GM19025 (cell line): Measurements from ENCODE around the gene ZNF862.
A peak's percentile ranks its signal among the peaks of the same experiment; 100 is the strongest.

Experiments
- ATAC-seq: cut with Tn5 transposase; IDR thresholded peaks from one replicate; pipeline ENCODE4 v1.9.1; 2021; ENCODE audit warnings: mild to moderate bottlenecking, low read depth, moderate library complexity; ENCODE audit not compliant: unreplicated experiment

ZNF862 gene

DNA sequence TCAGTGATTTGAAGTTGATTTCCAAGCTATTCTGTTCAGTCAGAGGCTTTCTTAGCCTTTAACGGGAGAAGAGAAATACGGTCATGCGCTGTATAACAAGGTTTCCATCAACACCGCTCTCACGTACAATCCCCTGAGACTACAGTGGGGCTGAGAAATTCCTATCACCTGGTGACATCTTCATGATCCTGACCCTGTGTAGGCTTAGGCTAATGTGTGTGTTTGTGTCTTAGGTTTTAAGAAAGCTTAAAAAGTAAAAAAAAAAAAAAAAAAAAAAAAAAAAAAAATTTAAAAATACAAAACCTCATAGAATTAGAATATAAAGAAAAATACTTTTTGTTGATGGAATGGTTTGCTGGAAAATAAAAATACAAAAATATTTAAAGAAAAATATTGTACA is 1.8 kb downstream of the ZNF862 start:
- ATAC-seq = no peak

DNA sequence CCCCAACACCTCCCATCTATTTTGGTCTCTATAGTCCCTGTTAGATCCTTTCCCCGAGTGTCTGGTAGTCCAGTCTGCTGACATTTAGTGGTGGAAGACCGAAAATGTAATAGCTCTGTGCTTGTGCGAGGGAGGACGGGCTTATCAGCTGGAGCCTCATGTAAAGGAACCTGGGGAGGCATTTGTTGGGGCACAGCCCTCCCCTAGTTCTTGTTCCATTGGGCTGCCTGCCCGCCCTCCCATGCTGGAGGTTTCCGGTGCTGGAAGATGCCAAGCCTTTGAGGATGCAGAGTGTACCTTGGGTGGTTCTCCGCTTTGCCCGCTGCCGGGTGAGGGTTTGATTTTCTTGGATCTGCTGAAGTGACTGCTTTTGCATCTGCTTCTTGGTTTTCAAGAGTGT is 5.4 kb downstream of the ZNF862 start:
- ATAC-seq = no peak

DNA sequence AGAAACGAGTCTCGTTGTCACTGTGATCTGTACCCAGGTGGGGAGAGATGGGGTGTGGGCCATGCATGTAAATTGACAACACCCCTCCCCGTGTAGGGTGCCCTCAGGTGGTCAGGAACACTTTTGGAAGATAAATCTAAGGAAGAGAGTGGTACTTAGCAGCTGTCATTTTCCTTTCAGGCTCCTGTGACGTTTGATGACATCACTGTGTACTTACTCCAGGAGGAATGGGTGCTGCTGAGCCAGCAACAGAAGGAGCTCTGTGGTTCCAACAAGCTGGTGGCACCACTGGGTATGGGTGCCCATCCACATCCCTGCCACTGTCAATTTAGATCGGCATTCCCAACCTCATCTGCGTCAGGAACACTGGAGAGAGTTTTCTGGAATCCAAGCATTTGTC is 6.3 kb downstream of the ZNF862 start:
- no peak for ATAC-seq

DNA sequence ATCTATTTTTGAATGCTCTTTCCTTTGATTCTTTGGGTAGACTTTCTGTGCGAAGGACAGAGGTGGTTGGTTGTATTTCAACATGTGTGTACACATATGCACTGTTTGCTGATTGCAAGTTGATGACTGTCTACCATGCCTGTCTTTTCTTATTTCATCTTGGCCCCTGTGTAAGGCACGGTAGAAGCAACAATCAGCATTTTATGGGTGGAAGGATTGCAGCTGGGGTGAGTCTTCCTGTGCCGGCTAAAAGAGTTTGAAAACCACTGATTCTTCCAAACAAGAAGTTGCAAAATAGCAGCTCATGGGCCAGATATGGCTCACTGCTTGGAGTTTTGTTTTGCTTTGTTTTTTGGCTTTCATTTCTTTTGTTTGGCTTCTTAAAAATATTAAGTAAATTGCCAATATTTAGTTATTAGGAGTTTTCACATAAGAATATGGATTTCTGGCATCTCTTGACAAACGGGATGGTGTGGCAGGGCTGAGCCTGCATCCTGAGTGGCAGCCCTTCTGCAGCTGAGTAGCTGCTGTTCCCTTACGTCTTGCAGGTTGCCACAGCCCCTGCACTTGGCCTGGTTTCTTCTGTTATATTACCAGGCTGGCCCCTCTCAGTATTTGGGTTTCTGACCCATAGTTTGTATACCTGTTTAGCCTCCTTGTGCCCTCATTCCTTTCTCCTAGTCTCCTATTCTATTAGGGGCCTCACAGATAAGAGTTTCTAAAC is 7.2 kb downstream of the ZNF862 start:
- ATAC-seq = no peak

DNA sequence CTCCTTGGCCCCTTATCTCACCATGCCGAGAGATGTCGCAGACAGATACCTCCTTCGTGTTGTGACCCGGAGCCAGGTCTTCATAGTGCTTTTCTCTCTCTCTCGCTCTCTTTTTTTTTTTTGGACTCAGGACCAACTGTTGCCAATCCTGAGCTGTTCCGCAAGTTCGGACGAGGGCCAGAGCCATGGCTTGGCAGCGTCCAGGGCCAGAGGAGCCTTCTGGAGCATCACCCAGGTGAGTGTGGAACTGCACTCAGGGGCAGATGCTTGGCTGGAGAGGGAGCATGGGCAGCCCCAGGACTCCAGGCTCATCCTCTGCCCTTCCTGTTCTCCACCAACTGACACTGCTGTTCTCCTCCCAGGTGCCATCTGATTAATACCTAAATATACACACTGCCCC is 7.8 kb downstream of the ZNF862 start:
- no peak for ATAC-seq

DNA sequence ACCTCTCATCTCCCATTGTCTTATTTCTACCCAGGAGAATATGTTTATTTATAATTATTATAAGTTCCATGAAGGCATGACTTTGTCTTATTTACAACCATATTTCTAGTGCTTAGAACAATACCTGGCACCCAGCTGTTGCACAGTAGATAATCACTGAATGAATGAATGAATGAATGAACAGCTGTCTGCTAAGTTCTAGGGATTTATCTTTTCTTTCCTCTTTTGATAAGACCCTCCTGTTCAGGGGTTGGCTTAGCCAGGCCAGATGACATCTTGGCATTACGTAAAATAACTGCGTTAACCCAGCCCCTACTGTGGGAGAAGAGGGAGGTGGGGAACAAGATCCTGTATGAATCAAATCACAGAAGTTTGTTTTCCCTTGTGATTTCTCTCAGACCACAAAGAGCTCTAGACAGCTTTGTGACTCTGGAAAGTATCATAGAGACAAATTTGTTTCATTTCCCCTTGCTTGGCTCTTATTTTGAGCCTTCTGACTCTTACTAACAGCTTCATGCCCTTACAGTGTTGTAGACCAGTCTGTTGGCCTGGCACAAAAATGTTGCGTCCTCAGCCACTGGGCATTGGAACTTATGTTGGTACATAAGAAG is 8.4 kb downstream of the ZNF862 start:
- peak; percentile 68 for ATAC-seq

DNA sequence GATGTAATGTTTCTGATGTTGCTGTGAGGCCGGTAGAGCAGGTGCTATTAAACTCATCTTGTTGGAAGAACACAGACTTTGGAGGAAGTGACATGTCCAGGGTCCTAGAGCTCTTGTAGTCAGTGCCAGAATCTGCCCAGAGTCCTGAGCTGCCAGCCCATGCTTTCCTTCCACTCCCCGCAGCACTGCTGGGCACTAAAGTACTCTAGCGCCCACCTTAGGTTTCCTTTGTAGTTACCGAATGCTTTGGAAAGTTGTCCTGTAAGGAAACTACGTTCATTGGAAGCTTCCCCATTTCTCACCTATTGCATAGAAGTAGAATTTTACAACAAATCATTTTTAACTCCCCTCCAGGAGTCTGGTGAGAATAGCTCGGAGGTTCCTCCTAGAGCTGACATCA is 11.0 kb downstream of the ZNF862 start:
- ATAC-seq = no peak

DNA sequence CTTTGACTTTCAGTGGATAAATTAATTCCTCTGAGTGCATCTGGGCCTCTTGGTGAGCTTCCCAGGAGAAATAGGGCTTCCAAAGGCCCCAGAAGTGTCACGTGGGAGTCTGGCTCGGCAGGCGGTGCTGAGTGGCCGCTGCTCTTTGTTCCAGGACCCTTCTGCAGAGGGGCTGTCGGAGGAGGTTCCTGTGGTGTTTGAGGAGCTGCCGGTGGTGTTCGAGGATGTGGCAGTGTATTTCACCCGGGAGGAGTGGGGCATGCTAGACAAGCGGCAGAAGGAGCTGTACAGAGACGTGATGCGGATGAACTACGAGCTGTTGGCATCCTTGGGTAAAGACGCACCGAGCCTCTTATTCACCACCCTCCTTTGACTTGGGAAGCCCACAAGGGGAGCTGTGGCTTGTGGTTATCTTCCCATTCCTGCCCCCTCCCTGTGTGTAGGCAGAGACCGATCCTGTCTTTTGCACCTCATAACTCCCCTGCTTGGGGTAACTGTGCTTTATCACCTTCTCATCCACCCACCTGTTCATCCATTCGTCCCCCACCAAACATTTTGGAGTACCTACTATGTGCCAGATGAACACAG is 11.9 kb downstream of the ZNF862 start:
- ATAC-seq = no peak

DNA sequence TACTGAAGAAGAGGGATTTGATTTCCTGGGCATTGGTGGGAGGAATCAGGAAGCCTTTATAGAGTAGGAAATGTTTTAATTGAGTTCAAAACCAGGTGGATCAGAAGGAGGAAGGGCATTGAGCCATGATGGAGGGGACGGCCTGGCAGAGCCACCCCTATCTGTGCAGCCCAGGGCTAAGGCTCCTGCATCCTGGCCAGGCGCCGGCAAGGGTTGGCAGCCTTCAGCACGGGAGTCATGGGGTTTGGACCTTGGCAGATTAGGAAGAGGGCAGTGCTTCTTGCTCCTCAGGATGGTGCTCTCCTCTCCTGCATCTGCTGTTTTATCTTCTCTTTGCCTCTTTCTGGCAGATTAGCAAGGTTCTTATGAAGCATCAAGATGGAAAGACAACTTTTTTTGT is 12.5 kb downstream of the ZNF862 start:
- ATAC-seq = no peak

DNA sequence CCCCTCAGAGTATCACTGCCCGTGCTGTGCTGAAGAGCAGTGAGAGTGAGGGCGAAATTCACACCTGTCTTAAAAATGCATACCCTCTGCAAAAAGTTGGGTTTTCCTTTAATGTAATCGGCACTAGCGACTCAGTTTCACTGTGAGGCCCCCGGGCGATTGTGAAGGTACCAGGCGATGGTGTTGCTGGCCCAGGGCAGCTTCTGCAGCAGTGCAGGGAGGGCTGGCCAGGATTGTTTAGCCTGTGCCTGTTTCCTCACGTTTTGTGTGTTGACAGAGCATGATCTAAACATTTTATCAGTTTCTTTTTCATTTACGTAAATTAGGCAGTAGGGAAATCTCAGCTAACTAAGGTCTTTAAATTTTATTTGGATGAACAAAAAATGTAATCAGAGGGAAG is 13.3 kb downstream of the ZNF862 start:
- ATAC-seq = no peak

DNA sequence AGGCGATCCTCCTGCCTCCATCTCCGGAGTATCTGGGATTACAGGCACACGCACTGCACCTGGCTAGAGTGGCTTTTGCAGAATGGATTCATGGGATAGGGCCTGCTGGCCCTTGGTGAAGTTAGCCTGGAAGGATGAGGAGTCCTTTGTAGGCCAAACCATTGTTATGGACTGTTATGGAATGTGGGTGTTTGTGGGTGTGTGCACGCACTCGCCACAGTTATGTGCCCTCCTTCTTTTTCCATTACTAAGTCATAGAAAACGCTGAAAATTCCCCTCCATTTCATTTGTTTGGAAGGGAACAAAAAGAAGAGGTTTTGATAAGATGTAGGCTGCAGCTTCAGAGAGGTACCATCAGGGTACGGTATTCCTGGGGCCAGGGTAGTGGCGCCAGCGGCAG is 15.0 kb downstream of the ZNF862 start:
- no peak for ATAC-seq

DNA sequence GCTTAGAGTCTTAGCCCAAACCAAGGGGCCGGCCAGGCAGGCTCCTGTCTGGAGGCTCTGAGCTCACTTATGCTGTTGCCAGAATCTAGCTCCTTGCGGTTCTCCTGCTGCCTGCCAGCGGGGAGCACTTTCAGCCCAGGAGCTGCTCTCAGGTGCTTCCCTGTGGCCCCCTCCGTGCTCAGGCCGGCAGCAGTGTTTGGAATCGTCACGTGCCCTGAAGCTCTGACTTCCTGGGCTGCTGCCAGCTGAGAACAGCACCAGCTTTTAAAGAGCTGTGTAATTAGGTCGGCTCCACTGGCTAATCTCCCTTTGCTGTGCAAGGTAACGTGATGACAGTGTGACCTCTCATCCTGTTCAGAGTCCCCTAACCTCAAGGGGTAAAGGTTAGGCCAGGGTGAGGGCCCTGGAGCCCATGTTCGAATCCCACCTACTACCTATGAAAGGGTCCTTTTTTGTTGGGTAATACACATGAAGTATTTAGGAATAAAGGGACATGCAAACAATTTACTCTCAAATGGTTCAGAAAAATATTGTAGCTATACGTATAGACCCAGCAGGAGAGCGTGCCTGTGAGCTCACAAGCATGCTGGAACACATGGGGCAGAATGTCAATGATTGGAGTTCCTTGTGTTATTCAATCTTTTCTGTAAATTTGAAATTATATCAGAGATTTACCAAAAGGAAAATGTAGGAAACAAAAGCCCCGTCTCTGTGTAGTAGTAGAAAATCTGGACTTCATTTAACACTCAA is 16.6 kb downstream of the ZNF862 start:
- ATAC-seq = no peak

DNA sequence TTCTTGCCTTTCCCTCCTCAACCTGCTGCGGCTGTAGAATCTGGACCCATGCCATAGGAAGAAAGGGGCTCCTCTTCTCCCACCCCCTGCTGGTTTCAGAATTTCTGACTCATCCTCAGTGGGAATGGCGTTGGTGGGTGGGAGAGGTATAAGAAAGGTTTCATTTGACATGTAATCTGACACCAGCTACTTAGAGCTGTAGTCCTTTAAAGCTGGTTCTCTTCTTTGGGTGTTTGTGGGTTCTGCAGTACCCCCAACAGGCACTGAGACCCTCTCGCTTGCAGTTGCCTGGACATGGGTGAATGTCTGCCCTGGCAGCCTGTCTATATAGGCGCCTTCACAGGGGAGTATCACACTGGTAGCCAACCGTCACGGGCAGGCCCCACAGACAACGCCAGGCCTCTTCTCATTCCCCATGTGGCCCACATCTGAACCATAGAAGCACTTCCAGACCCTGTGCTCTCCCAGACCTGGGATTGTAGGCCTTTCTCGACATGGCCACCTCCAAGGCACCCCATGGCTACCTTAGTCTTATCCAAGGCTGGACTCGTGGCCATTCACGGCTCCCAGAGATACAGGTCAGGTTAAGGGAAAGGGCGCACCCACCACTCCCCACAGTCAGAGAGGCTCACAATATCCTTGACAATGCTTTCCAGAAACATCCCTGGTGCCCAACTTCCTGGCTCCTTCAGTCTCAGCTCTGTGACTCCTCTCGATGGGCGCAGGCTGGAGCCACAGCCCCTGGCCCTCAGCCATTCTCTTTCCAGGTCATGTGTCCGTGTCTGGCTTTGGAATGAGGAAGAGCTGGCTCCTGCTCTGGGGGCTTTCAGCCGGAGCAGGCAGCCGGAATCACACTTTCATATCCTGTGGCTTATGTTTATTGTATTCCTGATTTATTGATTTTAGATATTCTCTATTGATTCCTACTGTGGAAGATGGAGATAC is 17.5 kb downstream of the ZNF862 start:
- ATAC-seq = no peak

DNA sequence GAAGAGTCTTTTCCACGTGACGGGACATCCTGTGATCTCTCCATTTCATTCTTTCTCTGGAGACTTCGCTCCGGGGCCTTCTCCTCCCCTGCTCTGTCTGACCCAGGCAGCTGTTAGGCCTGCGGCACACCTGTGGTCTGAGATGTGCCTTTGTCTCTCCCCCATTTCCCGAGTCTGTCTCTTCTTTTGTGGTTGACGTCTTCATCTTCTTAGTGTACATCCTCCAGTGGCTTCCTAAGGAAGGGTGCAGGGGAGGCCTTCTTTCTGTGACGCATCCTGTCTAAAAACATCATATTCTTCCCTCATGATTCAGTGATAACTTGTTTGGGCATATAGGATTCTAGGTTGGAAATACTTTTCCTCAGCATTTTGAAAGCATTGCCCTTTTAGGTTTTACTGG is 18.4 kb downstream of the ZNF862 start:
- no peak for ATAC-seq

DNA sequence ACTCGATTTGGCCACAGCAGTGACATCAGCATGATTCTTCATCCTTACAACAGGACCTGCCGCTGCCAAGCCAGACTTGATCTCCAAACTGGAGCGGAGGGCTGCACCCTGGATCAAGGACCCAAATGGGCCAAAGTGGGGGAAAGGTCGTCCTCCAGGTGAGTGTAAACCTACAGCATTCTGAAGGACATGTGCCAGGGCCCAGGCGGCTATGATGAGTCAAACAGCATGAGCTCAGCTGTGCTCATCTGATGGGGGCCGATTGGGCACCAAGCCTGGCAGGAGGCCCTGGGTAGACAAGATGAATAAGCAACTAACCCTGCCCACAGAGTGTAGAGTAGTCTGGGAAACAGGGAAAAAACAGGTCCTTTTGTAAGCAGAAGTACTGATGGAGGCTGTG is 21.2 kb downstream of the ZNF862 start:
- ATAC-seq = no peak

DNA sequence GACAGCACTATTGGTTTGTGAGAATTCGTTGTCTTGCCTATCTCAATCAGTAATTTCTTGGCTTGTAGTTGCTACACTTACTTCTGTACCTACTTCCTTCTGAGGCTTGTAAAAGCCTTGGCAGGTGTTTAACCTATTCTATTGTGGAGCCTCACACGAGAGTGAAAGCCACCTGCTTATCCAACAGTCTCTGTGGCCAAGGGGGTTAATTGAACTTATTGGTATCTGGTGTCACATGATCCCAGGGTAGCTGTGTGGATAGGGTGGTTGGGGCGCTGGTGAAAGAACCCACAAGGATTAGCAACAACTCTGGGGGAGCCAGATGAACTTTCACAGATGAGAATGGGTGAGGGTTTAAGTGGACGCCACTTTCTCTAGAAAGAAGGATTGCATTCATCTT is 21.7 kb downstream of the ZNF862 start:
- ATAC-seq = no peak

DNA sequence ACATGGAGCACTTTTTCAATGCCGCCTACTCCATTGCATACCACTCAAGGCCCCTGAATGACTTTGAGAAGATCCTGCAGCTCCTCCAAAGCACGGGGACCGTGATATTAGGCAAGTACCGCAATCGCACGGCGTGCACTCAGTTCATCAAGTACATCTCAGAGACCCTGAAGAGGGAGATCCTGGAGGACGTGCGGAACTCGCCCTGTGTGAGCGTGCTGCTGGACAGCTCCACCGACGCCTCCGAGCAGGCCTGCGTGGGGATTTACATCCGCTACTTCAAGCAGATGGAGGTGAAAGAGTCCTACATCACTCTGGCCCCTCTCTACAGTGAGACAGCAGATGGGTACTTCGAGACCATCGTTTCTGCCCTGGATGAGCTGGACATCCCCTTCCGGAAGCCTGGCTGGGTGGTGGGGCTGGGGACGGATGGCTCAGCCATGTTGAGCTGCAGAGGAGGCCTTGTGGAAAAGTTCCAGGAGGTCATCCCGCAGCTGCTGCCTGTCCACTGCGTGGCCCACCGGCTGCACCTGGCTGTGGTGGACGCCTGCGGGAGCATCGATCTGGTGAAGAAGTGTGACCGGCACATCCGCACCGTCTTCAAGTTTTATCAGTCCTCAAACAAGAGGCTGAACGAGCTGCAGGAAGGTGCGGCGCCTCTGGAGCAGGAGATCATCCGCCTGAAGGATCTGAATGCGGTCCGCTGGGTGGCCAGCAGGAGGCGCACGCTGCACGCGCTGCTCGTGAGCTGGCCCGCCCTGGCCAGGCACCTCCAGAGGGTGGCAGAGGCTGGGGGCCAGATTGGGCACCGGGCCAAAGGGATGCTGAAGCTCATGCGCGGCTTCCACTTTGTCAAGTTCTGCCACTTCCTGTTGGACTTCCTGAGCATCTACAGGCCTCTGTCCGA is 22.9 kb downstream of the ZNF862 start:
- ATAC-seq = no peak

DNA sequence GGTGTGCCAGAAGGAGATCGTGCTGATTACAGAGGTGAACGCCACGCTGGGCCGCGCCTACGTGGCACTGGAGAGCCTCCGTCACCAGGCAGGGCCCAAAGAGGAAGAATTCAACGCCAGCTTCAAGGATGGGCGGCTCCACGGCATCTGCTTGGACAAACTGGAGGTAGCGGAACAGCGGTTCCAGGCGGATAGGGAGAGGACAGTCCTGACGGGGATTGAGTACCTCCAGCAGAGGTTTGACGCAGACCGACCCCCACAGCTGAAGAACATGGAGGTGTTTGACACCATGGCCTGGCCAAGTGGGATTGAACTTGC is 23.5 kb downstream of the ZNF862 start:
- ATAC-seq = no peak

DNA sequence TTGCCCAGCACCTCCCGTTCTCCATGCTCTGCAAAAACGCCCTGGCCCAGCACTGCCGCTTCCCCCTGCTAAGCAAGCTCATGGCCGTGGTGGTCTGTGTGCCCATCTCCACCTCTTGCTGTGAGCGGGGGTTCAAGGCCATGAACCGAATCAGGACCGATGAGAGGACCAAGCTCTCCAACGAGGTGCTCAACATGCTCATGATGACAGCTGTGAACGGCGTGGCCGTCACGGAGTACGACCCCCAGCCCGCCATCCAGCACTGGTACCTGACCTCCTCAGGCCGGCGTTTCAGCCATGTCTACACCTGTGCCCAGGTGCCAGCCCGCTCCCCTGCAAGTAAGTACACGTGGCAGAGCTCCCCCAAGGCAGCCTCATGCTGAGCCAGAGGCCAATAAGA is 24.0 kb downstream of the ZNF862 start:
- ATAC-seq = no peak

DNA sequence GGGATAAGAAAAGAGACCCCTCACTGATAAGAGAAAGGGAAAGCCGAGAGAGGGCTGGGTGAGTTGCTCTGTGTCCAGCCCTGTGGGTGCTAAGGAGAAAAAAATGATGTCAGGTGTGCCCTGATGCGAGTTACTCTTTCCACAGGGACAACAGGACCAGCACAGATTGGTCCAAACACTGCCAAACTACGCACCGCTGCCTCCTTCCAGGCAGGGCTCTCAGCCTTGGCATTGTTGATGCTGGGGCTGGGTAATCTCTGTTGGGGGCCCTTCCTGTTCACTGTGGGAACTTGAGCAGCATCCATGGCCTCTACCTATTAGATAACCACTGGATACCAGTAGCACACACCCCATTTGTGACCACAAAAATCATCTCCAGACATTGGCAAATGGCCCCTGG is 25.3 kb downstream of the ZNF862 start:
- no peak for ATAC-seq
